Hematopoietic multipotent progenitor cell (in vitro differentiated cells): Measurements from ENCODE around the gene URGCP. TPM values are rescaled to one million over a fixed set of nuclear protein-coding genes. Genes with fewer than 3 reads are reported as not detected.
"Not testable (repeated sequence)": the region's sequence is repeated elsewhere in the genome, so short reads cannot be mapped to it uniquely, and the experiment has no call there.

Experiments used
- DNase-seq, 3 donors: peaks; one replicate each; pipeline ENCODE4 v3.0.0-alpha.2; 2011 to 2015; ENCODE audit warnings: low read depth in 2 of 3, low spot score in 2 of 3
- total RNA-seq: library from RNA; depleted of rRNA; stranded (reverse); fragments of >200 nt; gene quantifications from one replicate; pipeline ENCODE4 v1.2.3, GENCODE V29; 2012

URGCP gene
- total RNA-seq, 1 donor = 24.2 TPM

- DNase-seq = no peak
These were observed 16.3 kb upstream of the URGCP start for GRCh38 chr7:43922726-43923125.

DNA sequence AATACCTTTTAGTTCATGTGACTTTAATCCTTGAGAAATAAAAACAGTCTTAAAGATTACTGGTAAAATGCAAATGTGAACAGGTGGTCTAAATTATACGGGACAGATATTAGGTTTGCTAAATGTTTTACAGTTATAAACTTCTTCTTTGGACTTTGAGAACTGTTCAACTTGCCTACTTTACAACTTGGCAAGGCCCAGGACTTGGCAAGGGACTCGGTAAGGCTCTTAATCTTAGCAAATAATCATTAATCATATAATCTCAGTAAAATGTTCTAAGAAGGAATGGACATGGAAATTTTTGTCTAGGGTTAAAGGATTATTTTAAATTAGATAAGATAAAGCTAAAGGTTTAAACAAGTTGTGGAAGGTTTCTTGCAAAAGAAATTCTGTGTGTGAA is 15.0 kb upstream of the URGCP start:
- no peak for DNase-seq

DNA sequence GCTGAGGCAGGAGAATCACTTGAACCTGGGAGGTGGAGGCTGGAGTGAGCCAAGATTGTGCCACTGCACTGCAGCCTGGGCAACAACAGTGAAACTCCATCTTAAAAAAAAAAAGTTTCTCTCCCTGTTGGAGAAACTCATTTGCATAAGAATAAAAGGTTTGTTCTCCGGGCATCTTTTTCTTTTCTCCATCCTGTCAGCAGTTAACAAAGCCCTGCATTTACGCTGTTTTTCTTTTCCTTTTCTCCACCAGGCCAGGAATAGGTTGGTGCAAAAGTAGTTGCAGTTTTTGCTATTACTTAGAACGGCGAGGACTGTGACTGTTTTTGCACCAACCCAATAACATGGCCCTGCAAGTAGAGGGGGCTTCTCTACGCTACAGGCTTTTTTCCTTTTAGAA is 9.5 kb upstream of the URGCP start:
- DNase-seq = no peak

GRCh38 chr7:43914795-43915194 is 8.4 kb upstream of the URGCP start:
- DNase-seq = no peak

DNA sequence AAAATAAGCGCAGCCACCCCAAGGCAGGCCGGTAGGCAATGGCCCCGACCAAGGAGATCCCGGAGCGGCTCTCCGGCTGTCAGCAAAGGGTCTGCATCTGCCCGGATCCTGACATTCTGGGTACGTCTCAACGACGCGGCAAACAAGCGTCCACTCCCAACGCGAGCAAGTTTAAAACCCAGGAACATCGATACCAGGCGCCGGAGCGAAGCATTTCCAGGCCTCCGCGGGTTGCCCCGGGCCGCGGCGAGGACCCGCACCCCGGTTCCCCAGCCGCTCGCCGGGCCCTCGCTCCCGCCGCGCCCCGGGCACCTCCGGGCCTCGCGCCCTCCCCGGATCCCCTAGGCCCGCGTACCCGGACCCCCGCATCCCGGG is 453 bp downstream of the URGCP start:
- DNase-seq = peak in 2 of 3 donors; percentile 18 to 29

GRCh38 chr7:43905209-43905946 is 1.0 kb downstream of the URGCP start:
- DNase-seq = no peak

- no peak for DNase-seq
These were observed 1.7 kb downstream of the URGCP start for GRCh38 chr7:43904533-43905208.

- DNase-seq = no peak
These were observed 3.8 kb downstream of the URGCP start for GRCh38 chr7:43902542-43903054.

DNA sequence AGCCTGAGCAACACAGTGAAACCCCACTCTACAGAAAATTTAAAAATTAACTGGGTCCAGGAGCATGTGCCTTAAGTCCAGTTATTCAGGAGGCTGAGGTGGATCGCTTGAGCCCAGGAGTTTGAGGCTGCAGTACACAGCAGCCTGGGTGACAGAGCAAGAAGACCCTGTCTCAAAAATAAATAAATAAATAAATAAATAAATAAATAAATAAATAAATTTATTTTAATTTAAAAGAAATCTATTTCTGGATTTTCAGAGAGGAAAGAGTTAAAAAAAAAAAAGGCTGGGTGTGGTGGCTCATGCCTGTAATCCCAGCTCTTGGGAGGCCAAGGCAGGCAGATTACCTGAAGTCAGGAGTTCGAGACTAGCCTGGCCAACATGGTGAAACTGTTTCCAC is 7.8 kb downstream of the URGCP start:
- DNase-seq = not testable (repeated sequence)

GRCh38 chr7:43895847-43896415 is 10.5 kb downstream of the URGCP start:
- DNase-seq = no peak

- no peak for DNase-seq
These were observed 15.1 kb downstream of the URGCP start for GRCh38 chr7:43891069-43891955.

- no peak for DNase-seq
These were observed 15.9 kb downstream of the URGCP start for GRCh38 chr7:43890468-43890867.

- DNase-seq = no peak
These were observed 17.1 kb downstream of the URGCP start for GRCh38 chr7:43888993-43889945.

DNA sequence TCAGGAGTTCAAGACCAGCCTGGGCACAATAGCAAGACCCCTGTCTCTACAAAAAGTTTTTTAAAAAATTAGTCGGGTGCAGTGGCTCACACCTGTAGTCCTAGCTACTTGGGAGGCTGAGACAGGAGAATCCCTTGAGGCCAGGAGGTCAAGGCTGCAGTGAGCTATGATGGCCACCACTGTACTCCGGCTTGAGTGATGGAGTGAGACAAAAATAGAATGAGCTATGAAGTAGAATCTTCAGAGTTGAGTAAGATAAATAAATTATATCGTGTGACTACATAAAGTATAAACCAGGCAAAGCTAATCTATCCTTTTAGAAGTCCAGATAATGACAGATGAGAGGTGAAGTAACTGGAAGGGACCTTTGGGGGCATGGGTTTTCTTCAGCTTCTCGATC is 21.8 kb downstream of the URGCP start:
- no peak for DNase-seq

DNA sequence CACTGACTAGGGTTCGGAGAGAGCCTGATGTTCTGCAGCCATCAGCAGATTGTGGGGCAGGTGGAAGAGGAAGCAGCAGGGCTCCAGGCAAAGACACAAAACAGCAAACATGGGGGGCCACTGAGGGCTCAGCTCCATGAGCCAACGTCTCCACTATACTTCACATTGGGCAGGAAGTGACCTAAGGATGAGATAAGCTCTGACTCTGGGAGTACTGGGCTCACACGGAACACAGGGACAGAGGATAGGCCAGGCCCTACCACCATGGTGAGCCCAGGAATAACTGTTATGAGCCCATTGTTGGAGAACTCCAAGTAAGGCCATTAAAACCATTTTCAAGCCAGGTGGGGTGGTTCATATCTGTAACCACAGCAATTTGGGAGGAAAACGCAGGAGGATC is 22.2 kb downstream of the URGCP start:
- no peak for DNase-seq

- DNase-seq = no peak
These were observed 25.8 kb downstream of the URGCP start for GRCh38 chr7:43880596-43880995.

DNA sequence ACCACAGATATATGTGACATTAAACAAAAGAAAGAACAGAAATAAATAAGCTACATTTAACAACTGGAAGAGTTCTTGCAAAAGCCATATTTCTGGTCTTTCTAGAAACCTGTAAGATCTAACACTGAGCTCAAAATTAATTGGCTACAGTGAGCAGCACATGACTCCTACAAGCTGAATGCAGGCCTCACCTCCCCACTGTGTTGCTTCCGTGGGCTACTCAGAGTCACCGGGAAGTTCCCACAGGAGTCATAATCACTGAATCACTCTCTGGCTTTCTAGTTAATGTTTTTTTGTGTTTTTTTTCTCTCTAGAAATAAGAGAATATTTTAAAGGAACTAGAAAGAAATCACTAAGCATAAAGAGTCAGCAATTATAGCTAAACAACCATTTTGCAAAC is 26.9 kb downstream of the URGCP start:
- no peak for DNase-seq

DNA sequence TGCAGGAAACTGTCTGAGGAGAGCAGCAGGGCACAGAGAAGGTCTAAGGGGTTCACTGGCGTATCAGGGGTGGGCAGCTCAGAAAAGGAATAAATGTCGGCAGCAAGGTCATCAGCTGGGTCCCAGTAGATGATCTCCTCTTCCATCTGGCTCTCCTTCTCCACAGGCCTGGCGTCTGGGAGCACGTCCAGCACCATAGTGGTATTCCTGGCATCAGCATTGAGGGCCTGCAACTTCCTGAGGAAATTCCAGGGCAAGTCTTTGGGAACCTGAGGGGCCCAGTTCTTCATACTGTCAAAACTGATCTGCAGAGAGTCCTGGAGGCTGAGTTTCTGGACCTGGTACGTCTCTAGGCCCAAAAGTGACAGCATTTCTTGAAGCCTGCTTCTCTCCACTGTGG is 27.5 kb downstream of the URGCP start:
- DNase-seq = no peak

- no peak for DNase-seq
These were observed 28.2 kb downstream of the URGCP start for GRCh38 chr7:43877968-43878864.
